ENCODE data around the gene C2CD5. TPM values are rescaled to one million over a fixed set of nuclear protein-coding genes. Genes with fewer than 3 reads are reported as not detected.
A peak's percentile ranks its signal among the peaks of the same experiment; 100 is the strongest.
"Not testable (repeated sequence)": the region's sequence is repeated elsewhere in the genome, so short reads cannot be mapped to it uniquely, and the experiment has no call there.

The C2CD5 gene
- total RNA-seq, 3 donors from 2014 or later, result 19.5 to 20.2 (median 19.8) TPM

- Mint-ChIP-seq H3K36me3 (ENCODE audit: insufficient read depth) (peaks cover 27% of the 10 kb centered on the region), H3K4me3 (no peak overlapping the region), H3K9me3 (no peaks in the 10 kb centered on the region), H3K4me1 (ENCODE audit: low read depth) (peaks cover 20% of the 10 kb centered on the region), H3K27me3 (ENCODE audit: low read depth) (no peaks in the 10 kb centered on the region)
- no peak for ATAC-seq
- DNase-seq, result no peak
Observed at GRCh38 chr12:22477894-22478287, 66.5 kb downstream of the C2CD5 start.

GRCh38 chr12:22477166-22477893 lies 67.0 kb downstream of the C2CD5 start:
- no peak overlapping the region for H3K4me3 Mint-ChIP-seq

GRCh38 chr12:22476133-22476532 lies 68.2 kb downstream of the C2CD5 start:
- Mint-ChIP-seq H3K4me3 (no peak overlapping the region), H3K36me3 (ENCODE audit: insufficient read depth) (peaks cover 16% of the 10 kb centered on the region), H3K27me3 (ENCODE audit: low read depth) (no peaks in the 10 kb centered on the region), H3K4me1 (ENCODE audit: low read depth) (peaks cover 20% of the 10 kb centered on the region), H3K9me3 (no peaks in the 10 kb centered on the region)
- ATAC-seq (no peak), DNase-seq (no peak)

More at GRCh38 chr12:22477166-22477893, 67.0 kb downstream of the C2CD5 start:
- DNase-seq (no peak), ATAC-seq (no peak)
- peaks cover 20% of the 10 kb centered on the region for H3K4me1 Mint-ChIP-seq (ENCODE audit: low read depth)
- H3K9me3 Mint-ChIP-seq, result no peaks in the 10 kb centered on the region
- peaks cover 24% of the 10 kb centered on the region for H3K36me3 Mint-ChIP-seq (ENCODE audit: insufficient read depth)
- H3K27me3 Mint-ChIP-seq (ENCODE audit: low read depth), result no peaks in the 10 kb centered on the region

GRCh38 chr12:22474970-22475720 lies 69.2 kb downstream of the C2CD5 start:
- H3K4me3 Mint-ChIP-seq, result no peak overlapping the region

GRCh38 chr12:22473212-22473611 lies 71.1 kb downstream of the C2CD5 start:
- H3K36me3 Mint-ChIP-seq (ENCODE audit: insufficient read depth), result peaks cover 36% of the 10 kb centered on the region
- peak overlapping the region; percentile 6 for H3K4me3 Mint-ChIP-seq
- no peaks in the 10 kb centered on the region for H3K9me3 Mint-ChIP-seq
- DNase-seq (no peak), ATAC-seq (no peak)
- H3K27me3 Mint-ChIP-seq (ENCODE audit: low read depth), result no peaks in the 10 kb centered on the region
- peaks cover 18% of the 10 kb centered on the region for H3K4me1 Mint-ChIP-seq (ENCODE audit: low read depth)

More at GRCh38 chr12:22474970-22475720, 69.2 kb downstream of the C2CD5 start:
- no peaks in the 10 kb centered on the region for H3K9me3 Mint-ChIP-seq
- peaks cover 20% of the 10 kb centered on the region for H3K4me1 Mint-ChIP-seq (ENCODE audit: low read depth)
- no peak for DNase-seq
- no peak for ATAC-seq
- H3K27me3 Mint-ChIP-seq (ENCODE audit: low read depth), result no peaks in the 10 kb centered on the region
- peaks cover 26% of the 10 kb centered on the region for H3K36me3 Mint-ChIP-seq (ENCODE audit: insufficient read depth)

GRCh38 chr12:22467190-22467589 lies 77.2 kb downstream of the C2CD5 start:
- DNase-seq, result no peak
- Mint-ChIP-seq H3K4me3 (no peak overlapping the region), H3K36me3 (ENCODE audit: insufficient read depth) (peaks cover 27% of the 10 kb centered on the region), H3K9me3 (no peaks in the 10 kb centered on the region), H3K4me1 (ENCODE audit: low read depth) (peaks cover 2% of the 10 kb centered on the region), H3K27me3 (ENCODE audit: low read depth) (no peaks in the 10 kb centered on the region)
- no peak for ATAC-seq

GRCh38 chr12:22463306-22463705 lies 81.0 kb downstream of the C2CD5 start:
- no peak for DNase-seq
- Mint-ChIP-seq H3K27me3 (ENCODE audit: low read depth) (no peaks in the 10 kb centered on the region), H3K36me3 (ENCODE audit: insufficient read depth) (peaks cover 8% of the 10 kb centered on the region), H3K4me1 (ENCODE audit: low read depth) (no peaks in the 10 kb centered on the region), H3K4me3 (no peak overlapping the region), H3K9me3 (no peaks in the 10 kb centered on the region)
- ATAC-seq, result no peak

- ATAC-seq, result no peak
- DNase-seq, result no peak
- H3K27me3 Mint-ChIP-seq (ENCODE audit: low read depth), result no peaks in the 10 kb centered on the region
- no peaks in the 10 kb centered on the region for H3K9me3 Mint-ChIP-seq
- H3K4me1 Mint-ChIP-seq (ENCODE audit: low read depth), result no peaks in the 10 kb centered on the region
- peaks cover 9% of the 10 kb centered on the region for H3K36me3 Mint-ChIP-seq (ENCODE audit: insufficient read depth)
- H3K4me3 Mint-ChIP-seq, result no peak overlapping the region
Observed at GRCh38 chr12:22461786-22462185, 82.6 kb downstream of the C2CD5 start.

- peaks cover 6% of the 10 kb centered on the region for H3K36me3 Mint-ChIP-seq (ENCODE audit: insufficient read depth)
- DNase-seq, result no peak
- no peaks in the 10 kb centered on the region for H3K9me3 Mint-ChIP-seq
- no peak overlapping the region for H3K4me3 Mint-ChIP-seq
- H3K4me1 Mint-ChIP-seq (ENCODE audit: low read depth), result no peaks in the 10 kb centered on the region
- ATAC-seq, result peak in 1 of 2 donors; percentile 43
- no peaks in the 10 kb centered on the region for H3K27me3 Mint-ChIP-seq (ENCODE audit: low read depth)
Observed at GRCh38 chr12:22459838-22460490, 84.4 kb downstream of the C2CD5 start.

- Mint-ChIP-seq H3K4me1 (ENCODE audit: low read depth) (no peaks in the 10 kb centered on the region), H3K9me3 (no peaks in the 10 kb centered on the region), H3K36me3 (ENCODE audit: insufficient read depth) (peaks cover 10% of the 10 kb centered on the region), H3K4me3 (no peak overlapping the region), H3K27me3 (ENCODE audit: low read depth) (no peaks in the 10 kb centered on the region)
- DNase-seq (no peak), ATAC-seq (no peak)
Observed at GRCh38 chr12:22458298-22458937, 85.9 kb downstream of the C2CD5 start.

GRCh38 chr12:22457085-22457484 lies 87.3 kb downstream of the C2CD5 start:
- no peaks in the 10 kb centered on the region for H3K27me3 Mint-ChIP-seq (ENCODE audit: low read depth)
- H3K9me3 Mint-ChIP-seq, result no peaks in the 10 kb centered on the region
- H3K36me3 Mint-ChIP-seq (ENCODE audit: insufficient read depth), result peaks cover 8% of the 10 kb centered on the region
- DNase-seq (no peak), ATAC-seq (no peak)
- H3K4me1 Mint-ChIP-seq (ENCODE audit: low read depth), result no peaks in the 10 kb centered on the region
- no peak overlapping the region for H3K4me3 Mint-ChIP-seq

GRCh38 chr12:22453511-22453910 lies 90.8 kb downstream of the C2CD5 start:
- Mint-ChIP-seq H3K4me1 (ENCODE audit: low read depth) (no peaks in the 10 kb centered on the region), H3K36me3 (ENCODE audit: insufficient read depth) (peaks cover 8% of the 10 kb centered on the region), H3K4me3 (no peak overlapping the region), H3K9me3 (no peaks in the 10 kb centered on the region), H3K27me3 (ENCODE audit: low read depth) (no peaks in the 10 kb centered on the region)
- DNase-seq (no peak), ATAC-seq (no peak)

GRCh38 chr12:22447223-22447622 lies 97.1 kb downstream of the C2CD5 start:
- H3K4me1 Mint-ChIP-seq (ENCODE audit: low read depth), result peaks cover 2% of the 10 kb centered on the region
- H3K36me3 Mint-ChIP-seq (ENCODE audit: insufficient read depth), result peaks cover 2% of the 10 kb centered on the region
- DNase-seq (no peak), ATAC-seq (no peak)
- no peaks in the 10 kb centered on the region for H3K9me3 Mint-ChIP-seq
- no peak overlapping the region for H3K4me3 Mint-ChIP-seq
- no peaks in the 10 kb centered on the region for H3K27me3 Mint-ChIP-seq (ENCODE audit: low read depth)

GRCh38 chr12:22444317-22444665 lies 100.1 kb downstream of the C2CD5 start:
- ATAC-seq; H3K27me3 Mint-ChIP-seq (ENCODE audit: low read depth); H3K4me3 Mint-ChIP-seq; DNase-seq; H3K4me1 Mint-ChIP-seq (ENCODE audit: low read depth); H3K36me3 Mint-ChIP-seq (ENCODE audit: insufficient read depth); H3K9me3 Mint-ChIP-seq: not testable (repeated sequence)
